Measurements from ENCODE around the gene SLC38A3. TPM values are rescaled to one million over a fixed set of nuclear protein-coding genes. Genes with fewer than 3 reads are reported as not detected.

Gene SLC38A3
- total and polyA plus RNA-seq, 2 of the 8 experiments (the other 6 are each of a cell fraction or from before 2014, with no cell fraction given) = 1.2 to 3.7 TPM

DNA sequence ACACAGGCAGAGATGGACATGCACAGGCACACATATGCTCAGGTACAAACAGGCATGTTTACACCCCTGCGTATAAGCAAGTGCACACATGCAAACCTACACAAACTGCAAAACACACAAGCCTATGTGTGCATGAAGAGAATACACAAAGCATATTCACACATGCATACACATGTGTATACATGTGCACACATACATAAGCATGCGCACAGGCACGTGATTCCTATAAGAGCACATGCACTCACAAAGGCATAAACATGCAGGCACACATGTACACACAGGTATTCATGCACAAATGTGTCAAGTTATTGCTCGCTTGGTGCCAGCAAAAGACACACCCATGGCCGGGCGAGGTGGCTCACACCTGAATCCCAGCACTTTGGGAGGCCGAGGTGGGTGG lies 15.1 kb upstream of the SLC38A3 start:
- peaks cover 2% of the 10 kb centered on the region; the same call in 1 of the 2 replicates for H3K23me2 ChIP-seq (ENCODE audit: low read depth, low read length)
- H3K4me3 ChIP-seq (ENCODE audit: extremely low read depth in 1 of 4, insufficient read depth in 2 of 4, low read depth in 3 of 4, low read length in 4 of 4) = no peak overlapping the region
- H3K4ac ChIP-seq (replicated peaks; ENCODE audit: insufficient read length, low read depth, low read length) = peak overlapping the region; percentile 88
- H3K79me1 ChIP-seq (ENCODE audit: low read depth, low read length) = no peaks in the 10 kb centered on the region
- no peak overlapping the region for H2AK5ac ChIP-seq (ENCODE audit: low read depth, low read length)
- H3K18ac ChIP-seq (ENCODE audit: extremely low read depth, low read length) = no peak overlapping the region
- 92% methylated on average over 7 of the region's 7 CpGs; no CpG with 5 or more reads in 1 of the 2 experiments for WGBS, 2 experiments (ENCODE audit: extremely low coverage in 1 of 2, insufficient coverage in 1 of 2, insufficient read length in 1 of 2, insufficient replicate concordance in 2 of 2, low coverage in 1 of 2, low lambda C conversion rate in 2 of 2, missing lambda C conversion rate in 1 of 2)
- no peak overlapping the region for H2BK20ac ChIP-seq (ENCODE audit: low read length)
- no peak overlapping the region for H3K23ac ChIP-seq (ENCODE audit: insufficient read length)
- 0 out of 2 replicates have a peak overlapping the region, but pooled peaks have one; percentile 83 for H2BK15ac ChIP-seq (ENCODE audit: low read length)
- H3K4me1 ChIP-seq (replicated peaks in 1 of 4; ENCODE audit: control insufficient read depth in 3 of 4, insufficient read depth in 4 of 4, low read length in 3 of 4) = peaks cover 0 to 6% (median under 1%) of the 10 kb centered on the region in 4 experiments; a peak in 4 of 7 replicates
- no peak overlapping the region for H4K5ac ChIP-seq (ENCODE audit: insufficient read length, low read depth, low read length)
- H2BK120ac ChIP-seq (replicated peaks; ENCODE audit: low read depth, low read length) = peak overlapping the region; percentile 84
- H2BK12ac ChIP-seq (ENCODE audit: low read depth, low read length) = no peak overlapping the region
- H4K20me1 ChIP-seq (replicated peaks in 1 of 2; ENCODE audit: control insufficient read depth in 1 of 2, insufficient read depth in 2 of 2, low read length in 2 of 2) = peaks cover 0 to 5% of the 10 kb centered on the region in 2 experiments
- H3K14ac ChIP-seq (ENCODE audit: insufficient read length) = no peak overlapping the region
- H3K27ac ChIP-seq (ENCODE audit: low read depth, low read length) = no peak overlapping the region
- H4K8ac ChIP-seq (ENCODE audit: extremely low read depth, insufficient read depth, low read length) = no peak overlapping the region
- DNase-seq (ENCODE audit: low read depth in 1 of 2, low spot score in 2 of 2) = no peak
- FAIRE-seq = peak; percentile 13
- H3K27me3 ChIP-seq (replicated peaks in 1 of 4; ENCODE audit: control insufficient read depth in 3 of 4, extremely low read depth in 1 of 4, insufficient read depth in 3 of 4, low read length in 3 of 4) = peaks cover 0 to 12% (median 4%) of the 10 kb centered on the region in 4 experiments; a peak in 2 of 7 replicates
- no peak overlapping the region for H4K91ac ChIP-seq (replicated peaks; ENCODE audit: insufficient read length, low read length)
- no peak overlapping the region for H3K9ac ChIP-seq (replicated peaks in 1 of 4; ENCODE audit: extremely low read depth in 1 of 4, low read depth in 3 of 4, low read length in 3 of 4)
- H2AFZ ChIP-seq (ENCODE audit: low read length) = no peak overlapping the region
- ChIA-PET POLR2A (ENCODE audit: partially characterized antibody) (interaction anchor here (1.0 to 11.9 kb wide), 5 partner anchors 8 to 74 kb away, joined by 3 to 128 read pairs (median 5); no protein-coding TSS in a partner anchor), CTCF (ENCODE audit: partially characterized antibody) (interaction anchor here (0.6 to 19.7 kb wide), 16 partner anchors 15 to 95 kb away, joined by 3 to 1138 read pairs (median 23); partner anchors contain the start of genes GNAI2 and SLC38A3)
- H3K79me2 ChIP-seq (ENCODE audit: control insufficient read depth in 1 of 2, insufficient read depth in 2 of 2, low read length in 2 of 2) = no peaks in the 10 kb centered on the region
- H2BK5ac ChIP-seq (ENCODE audit: low read depth, low read length) = no peak overlapping the region
- H3K9me3 ChIP-seq (ENCODE audit: insufficient read depth in 2 of 2, low read depth in 1 of 2, low read length in 1 of 2) = no peaks in the 10 kb centered on the region
- no peak overlapping the region for H3K56ac ChIP-seq (replicated peaks; ENCODE audit: insufficient read length, low read depth, low read length)
- H3K36me3 ChIP-seq (ENCODE audit: control insufficient read depth in 2 of 4, insufficient read depth in 4 of 4, low read length in 3 of 4) = peaks cover 3 to 21% (median 9%) of the 10 kb centered on the region in 4 experiments; a peak in 7 of 8 replicates
- H3K4me2 ChIP-seq (ENCODE audit: insufficient read depth in 1 of 2, low read depth in 2 of 2, low read length in 2 of 2) = no peak overlapping the region
- no peak for TF ChIP-seq PHF8 (conservative IDR thresholded peaks at IDR 0.05; ENCODE audit: low read depth, low read length)
- no peak for TF ChIP-seq HDAC2 (IDR thresholded peaks at IDR 0.05; ENCODE audit: borderline replicate concordance in 1 of 2, low read depth in 2 of 2, low read length in 2 of 2)
- TF ChIP-seq GTF2F1 (IDR thresholded peaks at IDR 0.05; ENCODE audit: borderline replicate concordance, low read depth, low read length) = no peak
- TF ChIP-seq RNF2 (IDR thresholded peaks at IDR 0.05; ENCODE audit: borderline replicate concordance, low read depth, low read length, missing control alignments, poor library complexity, severe bottlenecking) = no peak
- no peak for TF ChIP-seq SIX5 (IDR thresholded peaks at IDR 0.05; ENCODE audit: low read depth, low read length)
- TF ChIP-seq CBX8 (IDR thresholded peaks at IDR 0.05; ENCODE audit: borderline replicate concordance, low read depth, low read length) = no peak
- no peak for TF ChIP-seq TEAD4 (IDR thresholded peaks at IDR 0.05; ENCODE audit: low read depth, low read length)
- TF ChIP-seq POU5F1 (IDR thresholded peaks at IDR 0.05; ENCODE audit: low read depth, low read length) = no peak
- TF ChIP-seq KDM4A (IDR thresholded peaks at IDR 0.05; ENCODE audit: low read depth, low read length, severe bottlenecking) = no peak
- no peak for TF ChIP-seq SP4 (IDR thresholded peaks at IDR 0.05; ENCODE audit: low read length)
- no peak for TF ChIP-seq RXRA (IDR thresholded peaks at IDR 0.05; ENCODE audit: insufficient read depth, low read depth, low read length)
- TF ChIP-seq, protein P1, sequence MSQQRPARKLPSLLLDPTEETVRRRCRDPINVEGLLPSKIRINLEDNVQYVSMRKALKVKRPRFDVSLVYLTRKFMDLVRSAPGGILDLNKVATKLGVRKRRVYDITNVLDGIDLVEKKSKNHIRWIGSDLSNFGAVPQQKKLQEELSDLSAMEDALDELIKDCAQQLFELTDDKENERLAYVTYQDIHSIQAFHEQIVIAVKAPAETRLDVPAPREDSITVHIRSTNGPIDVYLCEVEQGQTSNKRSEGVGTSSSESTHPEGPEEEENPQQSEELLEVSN (IDR thresholded peaks at IDR 0.05) = no peak

All from H1 (cell line).